HFFc6 (cell line): ENCODE results near the gene PCDHGA7. TPM values are rescaled to one million over a fixed set of nuclear protein-coding genes. Genes with fewer than 3 reads are reported as not detected.
A peak's percentile ranks its signal among the peaks of the same experiment; 100 is the strongest.
"Not testable (repeated sequence)": the region's sequence is repeated elsewhere in the genome, so short reads cannot be mapped to it uniquely, and the experiment has no call there.

Experiments
- DNase-seq: peaks from one replicate; pipeline ENCODE4 v3.0.0-alpha.2; 2018
- H3K27ac Mint-ChIP-seq: 2 replicates; pipeline ENCODE4 v1.8.0; 2020; ENCODE audit warnings: mild to moderate bottlenecking, mixed read lengths
- H3K27me3 Mint-ChIP-seq: 2 replicates; pipeline ENCODE4 v1.8.0; 2021; ENCODE audit warnings: mild to moderate bottlenecking, moderate library complexity, mixed read lengths; ENCODE audit not compliant: insufficient read depth
- H3K36me3 Mint-ChIP-seq: 2 replicates; pipeline ENCODE4 v1.8.0; 2021; ENCODE audit warnings: low read depth, mixed read lengths
- H3K4me1 Mint-ChIP-seq: 2 replicates; pipeline ENCODE4 v1.8.0; 2020; ENCODE audit warnings: low read depth, mixed read lengths
- H3K4me3 Mint-ChIP-seq: 2 replicates; pipeline ENCODE4 v1.8.0; 2020; ENCODE audit warnings: mild to moderate bottlenecking, moderate library complexity, mixed read lengths
- H3K9me3 Mint-ChIP-seq: 2 replicates; pipeline ENCODE4 v1.8.0; 2020; ENCODE audit warnings: mild to moderate bottlenecking, mixed read lengths
- CTCF ChIP-seq: fragments of 200-600 bp; sonication (generic); IDR thresholded peaks from 2 replicates; pipeline ENCODE4 v1.5.0; 2021; ENCODE audit warnings: antibody characterized with exemption, mild to moderate bottlenecking
- total RNA-seq, 6 experiments: library from RNA; stranded (reverse); fragmentation: NEBNext Ultra II Directional; extraction: Animal tissue kit (Norgen Biotek cat#: 25700); gene quantifications; 2 replicates in 1 of 6; 3 replicates in 5 of 6; pipeline ENCODE4 v1.2.3, GENCODE V29; 2021

PCDHGA7 gene
- total RNA-seq, 6 experiments from 2014 or later: 2.4 to 12.5 (median 11.6) TPM

- H3K27ac Mint-ChIP-seq: no peak within 1 kb of the TSS
- H3K36me3 Mint-ChIP-seq: peaks cover 48% of the 10 kb centered on the region
- peaks cover 14% of the 10 kb centered on the region for H3K4me1 Mint-ChIP-seq
- no peak for DNase-seq
- H3K4me3 Mint-ChIP-seq: no peak within 1 kb of the TSS
- H3K27me3 Mint-ChIP-seq: no peaks in the 10 kb centered on the region; the same call in 1 of the 2 replicates
- peaks cover 67% of the 10 kb centered on the region for H3K9me3 Mint-ChIP-seq
- peak; percentile 57 for TF ChIP-seq CTCF
These were observed 10.1 kb downstream of the PCDHGA7 start, which contains the start of gene PCDHGA8 for GRCh38 chr5:141392429-141393198. TSS of gene PCDHGA8 (plus strand) at chr5:141392633. CDS start at chr5:141392814, 181 bp downstream.

GRCh38 chr5:141393267-141393666 is 10.7 kb downstream of the PCDHGA7 start:
- H3K27me3 Mint-ChIP-seq: no peaks in the 10 kb centered on the region; the same call in 1 of the 2 replicates
- peaks cover 13% of the 10 kb centered on the region for H3K4me1 Mint-ChIP-seq
- TF ChIP-seq CTCF: no peak
- H3K36me3 Mint-ChIP-seq: peaks cover 46% of the 10 kb centered on the region
- peaks cover 65% of the 10 kb centered on the region for H3K9me3 Mint-ChIP-seq
- no peak overlapping the region for H3K27ac Mint-ChIP-seq
- H3K4me3 Mint-ChIP-seq: no peak overlapping the region
- DNase-seq: no peak

GRCh38 chr5:141394401-141395187 is 12.1 kb downstream of the PCDHGA7 start:
- Mint-ChIP-seq H3K36me3 (peaks cover 47% of the 10 kb centered on the region), H3K9me3 (peaks cover 65% of the 10 kb centered on the region)
- H3K4me3 Mint-ChIP-seq, DNase-seq, H3K27me3 Mint-ChIP-seq, H3K27ac Mint-ChIP-seq, H3K4me1 Mint-ChIP-seq: not testable (repeated sequence)

- Mint-ChIP-seq H3K27ac (peak within 1 kb of the TSS; percentile 60; the same call in 1 of the 2 replicates), H3K36me3 (peaks cover 53% of the 10 kb centered on the region), H3K4me3 (peak within 1 kb of the TSS; percentile 66), H3K9me3 (peaks cover 63% of the 10 kb centered on the region)
- peak; percentile 37 for DNase-seq
- TF ChIP-seq CTCF: peak; percentile 67
- not testable (repeated sequence) for H3K27me3 Mint-ChIP-seq, H3K4me1 Mint-ChIP-seq
These were observed 15.4 kb downstream of the PCDHGA7 start, which contains the start of gene PCDHGB5 for GRCh38 chr5:141397756-141398551. TSS of gene PCDHGB5 (plus strand) at chr5:141397947. CDS start at chr5:141398128, 181 bp downstream.

GRCh38 chr5:141398608-141399007 is 16.1 kb downstream of the PCDHGA7 start:
- no peak for TF ChIP-seq CTCF
- H3K27me3 Mint-ChIP-seq: peaks cover 3% of the 10 kb centered on the region
- H3K9me3 Mint-ChIP-seq: peaks cover 65% of the 10 kb centered on the region
- H3K4me3 Mint-ChIP-seq: no peak overlapping the region
- H3K27ac Mint-ChIP-seq: no peak overlapping the region
- no peak for DNase-seq
- H3K36me3 Mint-ChIP-seq: peaks cover 55% of the 10 kb centered on the region
- peaks cover 8% of the 10 kb centered on the region for H3K4me1 Mint-ChIP-seq
